ENCODE results near the gene SPDYE2. TPM values are rescaled to one million over a fixed set of nuclear protein-coding genes. Genes with fewer than 3 reads are reported as not detected.
"Not testable (repeated sequence)": the region's sequence is repeated elsewhere in the genome, so short reads cannot be mapped to it uniquely, and the experiment has no call there.

SPDYE2 gene
- total RNA-seq, 1 donor from 2014 or later, result 0.31 TPM

- intact Hi-C loops (cut with DNase I); DNase-seq (ENCODE audit: low spot score): not testable (repeated sequence)
- ATAC-seq, result peak; percentile 37
Measured at GRCh38 chr7:102589857-102590256, 38.8 kb downstream of the SPDYE2 start.

- intact Hi-C loops (cut with DNase I), result not testable (repeated sequence)
- peak; percentile 68 for DNase-seq (ENCODE audit: low spot score)
- peak; percentile 88 for ATAC-seq
Measured at GRCh38 chr7:102592477-102593019, 41.5 kb downstream of the SPDYE2 start.

GRCh38 chr7:102593637-102594334, 42.8 kb downstream of the SPDYE2 start:
- peak; percentile 25 for ATAC-seq
- intact Hi-C loops (cut with DNase I), result not testable (repeated sequence)

GRCh38 chr7:102596036-102596435, 45.0 kb downstream of the SPDYE2 start:
- intact Hi-C loops (cut with DNase I), result not testable (repeated sequence)

More at GRCh38 chr7:102593637-102594334, 42.8 kb downstream of the SPDYE2 start:
- DNase-seq (ENCODE audit: low spot score), result not testable (repeated sequence)

GRCh38 chr7:102599699-102600098, 48.7 kb downstream of the SPDYE2 start:
- DNase-seq (ENCODE audit: low spot score); intact Hi-C loops (cut with DNase I); ATAC-seq: not testable (repeated sequence)

More at GRCh38 chr7:102596036-102596435, 45.0 kb downstream of the SPDYE2 start:
- ATAC-seq; DNase-seq (ENCODE audit: low spot score): not testable (repeated sequence)

GRCh38 chr7:102602317-102602716, 51.3 kb downstream of the SPDYE2 start:
- DNase-seq (ENCODE audit: low spot score); ATAC-seq; intact Hi-C loops (cut with DNase I): not testable (repeated sequence)

GRCh38 chr7:102604431-102605145, 53.6 kb downstream of the SPDYE2 start:
- intact Hi-C loops (cut with DNase I); DNase-seq (ENCODE audit: low spot score): not testable (repeated sequence)
- ATAC-seq, result peak; percentile 3

GRCh38 chr7:102606848-102607247, 55.8 kb downstream of the SPDYE2 start:
- DNase-seq (ENCODE audit: low spot score); ATAC-seq; intact Hi-C loops (cut with DNase I): not testable (repeated sequence)

GRCh38 chr7:102609734-102610133, 58.7 kb downstream of the SPDYE2 start:
- not testable (repeated sequence) for ATAC-seq

GRCh38 chr7:102610441-102610840, 59.4 kb downstream of the SPDYE2 start:
- DNase-seq (ENCODE audit: low spot score) (peak; percentile 50), ATAC-seq (peak; percentile 0)
- intact Hi-C loops (cut with DNase I), result not testable (repeated sequence)

More at GRCh38 chr7:102609734-102610133, 58.7 kb downstream of the SPDYE2 start:
- intact Hi-C loops (cut with DNase I), result not testable (repeated sequence)
- peak; percentile 53 for DNase-seq (ENCODE audit: low spot score)

GRCh38 chr7:102611013-102611674, 60.1 kb downstream of the SPDYE2 start:
- DNase-seq (ENCODE audit: low spot score); intact Hi-C loops (cut with DNase I): not testable (repeated sequence)
- ATAC-seq, result peak; percentile 81

GRCh38 chr7:102611675-102612325, 60.8 kb downstream of the SPDYE2 start:
- ATAC-seq (peak; percentile 2), DNase-seq (ENCODE audit: low spot score) (peak; percentile 68)
- intact Hi-C loops (cut with DNase I), result not testable (repeated sequence)

Other genes with a start within 250 kb of the SPDYE2 start
- gene SPDYE6, start 194.8 kb upstream of the SPDYE2 start, total RNA-seq, result not detected
- gene PRKRIP1, start 154.9 kb upstream of the SPDYE2 start, total RNA-seq, result 29.8 TPM
- gene ORAI2, start 117.7 kb upstream of the SPDYE2 start, total RNA-seq, result 18.0 TPM
- gene ALKBH4, start 86.4 kb upstream of the SPDYE2 start, total RNA-seq, result 8.6 TPM
- gene LRWD1, start 86.2 kb upstream of the SPDYE2 start, total RNA-seq, result 11.1 TPM
- 31.6 TPM for gene POLR2J, start 72.3 kb upstream of the SPDYE2 start, total RNA-seq
- 59.3 TPM for gene RASA4B, start 33.4 kb upstream of the SPDYE2 start, total RNA-seq
- gene UPK3BL2, start 7.5 kb upstream of the SPDYE2 start, total RNA-seq, result 31.6 TPM
- gene POLR2J3, start 21.4 kb downstream of the SPDYE2 start, total RNA-seq, result 64.2 TPM
- gene RASA4, start 65.5 kb downstream of the SPDYE2 start, total RNA-seq, result 233 TPM
- gene UPK3BL1, start 91.6 kb downstream of the SPDYE2 start, total RNA-seq, result 23.0 TPM
- not detected for gene SPDYE2B, start 99.1 kb downstream of the SPDYE2 start, total RNA-seq
- 20.6 TPM for gene POLR2J2, start 120.4 kb downstream of the SPDYE2 start, total RNA-seq
- gene FAM185A, start 197.8 kb downstream of the SPDYE2 start, total RNA-seq, result 13.1 TPM

Measured in sciatic nerve (tissue), 2 donors.